GM19043 (cell line): ENCODE results near the gene WNK3.
A peak's percentile ranks its signal among the peaks of the same experiment; 100 is the strongest.

Source experiments
- ATAC-seq: cut with Tn5 transposase; IDR thresholded peaks from one replicate; pipeline ENCODE4 v1.9.1; 2021; ENCODE audit warnings: low read depth; ENCODE audit not compliant: unreplicated experiment

The WNK3 gene

DNA sequence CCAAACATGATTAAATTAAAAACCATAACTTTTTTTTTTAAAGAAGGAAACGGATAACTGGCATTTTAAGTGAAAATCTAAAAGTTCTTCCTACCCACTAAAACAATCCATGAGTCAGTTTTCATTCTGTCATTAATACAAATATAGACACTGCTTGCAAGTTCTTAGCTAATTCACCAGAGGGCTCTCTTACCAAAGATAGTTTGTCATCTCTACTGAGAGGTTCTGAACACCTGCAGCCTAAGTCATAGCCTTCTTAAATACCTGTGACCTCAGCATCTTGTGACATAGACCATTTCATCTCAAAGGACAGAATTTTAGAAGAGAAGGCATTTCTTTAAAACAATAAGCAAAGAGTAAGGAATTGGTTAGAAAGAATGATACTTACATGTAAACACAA lies 109.5 kb downstream of the WNK3 start:
- no peak for ATAC-seq

GRCh38 chrX:54246866-54247265 lies 111.0 kb downstream of the WNK3 start:
- ATAC-seq, result no peak

- ATAC-seq, result no peak
These were observed 119.3 kb downstream of the WNK3 start for GRCh38 chrX:54238588-54238987.

- ATAC-seq, result no peak
These were observed 120.8 kb downstream of the WNK3 start for GRCh38 chrX:54237014-54237413.

DNA sequence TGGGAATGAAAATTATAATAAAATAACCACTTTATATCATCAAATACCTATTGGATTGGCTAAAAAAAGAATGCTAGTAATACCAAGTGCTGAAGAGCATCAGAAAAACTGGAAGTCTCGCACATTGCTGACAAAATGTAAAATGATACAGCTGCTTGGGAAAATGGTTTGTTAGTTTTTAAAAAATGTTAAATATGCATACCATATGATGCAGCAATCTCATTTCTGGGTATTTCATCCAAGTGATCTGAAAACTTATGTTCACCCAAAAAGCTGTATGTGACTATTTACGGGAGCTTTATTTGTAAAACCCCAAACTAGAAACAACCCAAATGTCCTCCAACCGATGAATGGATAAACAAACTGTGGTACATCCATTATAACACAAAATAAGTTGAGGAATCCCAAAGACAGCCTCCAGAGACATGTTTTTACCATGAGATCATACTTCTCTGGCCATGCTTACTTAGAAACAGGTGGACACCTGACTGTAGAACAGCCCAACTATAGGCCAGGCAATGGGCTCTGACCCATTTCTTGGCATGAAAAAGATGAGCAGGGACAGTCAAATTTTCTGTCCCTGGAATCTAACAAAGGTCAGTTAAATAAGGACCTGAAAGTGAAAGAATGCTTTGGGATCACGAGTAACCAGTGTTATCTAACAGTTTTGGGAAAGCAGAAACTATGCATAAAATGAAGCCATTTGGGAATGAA lies 127.3 kb downstream of the WNK3 start:
- no peak for ATAC-seq

GRCh38 chrX:54223581-54223980 lies 134.3 kb downstream of the WNK3 start:
- no peak for ATAC-seq

DNA sequence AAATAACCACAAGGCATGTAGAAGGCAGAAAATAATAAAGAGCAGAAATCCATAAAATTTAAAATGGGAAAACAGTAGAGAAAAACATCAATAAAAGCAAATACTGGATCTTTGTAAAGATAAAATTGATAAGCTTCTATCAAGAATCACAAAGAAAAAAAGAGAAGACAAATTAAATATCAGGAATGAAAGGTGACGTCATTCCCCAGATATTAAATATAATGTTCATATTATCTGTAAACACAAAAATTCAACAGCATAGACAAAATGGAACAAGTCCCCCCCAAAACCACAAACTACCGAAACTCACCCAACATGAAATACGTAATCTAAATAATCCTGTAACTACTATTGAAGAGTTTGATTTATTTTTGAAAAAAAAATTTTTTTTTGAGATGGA lies 144.2 kb downstream of the WNK3 start:
- no peak for ATAC-seq

GRCh38 chrX:54208531-54208930 lies 149.3 kb downstream of the WNK3 start:
- no peak for ATAC-seq

GRCh38 chrX:54198262-54198661 lies 159.6 kb downstream of the WNK3 start:
- ATAC-seq, result no peak

DNA sequence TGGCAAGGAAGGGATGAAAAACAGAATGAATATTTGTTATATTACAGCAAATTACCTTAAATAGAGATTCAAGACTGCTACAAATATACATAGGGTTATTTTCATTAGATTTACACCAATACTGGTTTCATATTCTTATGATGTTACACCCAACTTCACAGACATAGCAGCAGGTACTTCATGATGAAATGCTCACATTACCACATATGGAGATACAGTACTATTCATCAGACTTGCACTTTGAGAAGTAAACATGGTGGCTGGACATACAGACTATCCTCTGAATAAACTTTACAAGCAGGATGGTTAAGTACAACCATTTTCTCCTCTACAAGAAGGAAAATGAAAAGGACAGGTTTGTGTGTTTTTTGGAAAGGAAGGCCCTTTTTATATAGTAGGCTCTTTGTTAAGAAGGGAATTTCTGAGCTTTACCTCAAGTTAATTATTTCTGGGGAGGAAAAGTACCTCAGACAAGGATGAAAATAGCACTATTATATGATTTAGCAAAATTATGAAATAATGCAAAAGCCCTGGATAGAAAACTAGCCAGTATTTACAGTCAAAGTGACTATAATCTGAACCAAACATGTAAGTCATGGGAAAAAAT lies 162.8 kb downstream of the WNK3 start:
- ATAC-seq, result no peak

DNA sequence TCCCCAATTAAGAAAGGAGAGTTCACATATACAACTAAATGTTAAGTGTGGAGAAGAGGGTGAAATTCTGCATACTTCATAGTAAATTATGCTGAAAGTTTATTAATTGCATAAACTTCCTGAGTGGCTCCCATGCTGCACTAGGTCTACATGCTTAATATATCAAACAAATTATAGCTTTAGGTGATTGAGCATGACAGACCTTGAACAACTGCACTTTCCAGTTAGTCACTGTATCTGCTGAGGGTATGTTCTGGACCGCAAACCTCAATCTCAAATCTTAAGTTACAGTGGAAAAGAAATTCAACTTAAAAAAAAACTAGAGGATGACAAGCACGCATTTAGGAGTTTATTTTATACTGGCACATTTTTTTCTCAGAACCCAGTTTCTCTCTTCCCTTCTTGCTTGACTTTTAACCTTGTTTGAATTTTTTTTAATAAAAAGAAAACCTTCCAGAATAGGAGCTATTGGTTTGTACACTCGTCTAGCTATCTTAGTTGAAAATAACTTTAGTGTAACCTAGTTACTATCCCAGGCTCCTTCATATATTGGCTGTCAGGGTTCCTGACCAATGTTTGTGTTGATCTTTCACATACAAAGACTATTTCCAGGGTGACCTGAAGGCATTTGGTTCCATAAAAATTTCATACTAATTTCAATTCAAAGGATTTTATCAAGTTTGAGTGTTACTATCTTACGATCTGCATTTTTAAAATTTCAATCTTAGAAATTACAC lies 164.6 kb downstream of the WNK3 start:
- no peak for ATAC-seq

GRCh38 chrX:54184474-54184873 lies 173.4 kb downstream of the WNK3 start:
- ATAC-seq, result no peak

DNA sequence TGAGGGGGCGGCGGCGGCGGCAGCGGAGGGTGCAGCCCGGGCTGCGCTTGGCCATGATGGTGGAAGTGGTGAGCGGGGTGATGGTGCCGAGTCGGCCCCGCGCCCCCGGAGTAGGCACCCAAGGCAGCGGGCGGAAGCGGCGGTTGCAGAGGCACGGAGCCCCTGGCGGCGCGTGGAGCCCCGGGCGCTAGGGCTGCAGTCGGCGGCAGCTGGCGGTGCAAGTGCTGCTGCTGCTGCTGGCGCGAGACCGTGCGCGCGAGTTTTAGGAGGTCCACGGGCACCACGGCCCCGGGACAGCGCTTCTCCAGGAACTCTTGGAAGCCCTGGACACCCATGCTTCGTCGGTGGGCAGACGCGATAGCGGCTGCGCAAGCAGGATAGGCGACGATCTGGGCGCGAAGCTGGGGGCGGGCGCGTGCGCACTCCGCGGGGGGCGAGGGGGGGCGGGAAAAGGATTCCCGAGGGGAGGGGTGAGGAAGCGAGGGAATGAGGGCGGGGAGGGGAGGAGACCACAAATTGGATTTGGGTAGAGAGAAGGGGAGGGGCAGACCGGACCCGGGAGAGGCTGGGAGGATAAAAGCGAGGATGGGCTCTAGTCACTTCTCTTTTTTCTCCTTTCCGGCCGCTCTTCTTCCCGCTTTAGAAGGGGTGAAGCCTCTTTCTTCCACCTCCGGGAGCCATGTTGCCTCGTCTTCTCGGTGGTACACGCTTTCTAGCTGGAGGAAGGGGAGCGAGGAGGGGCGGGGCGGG lies 174.8 kb downstream of the WNK3 start, which contains the start of gene FAM120C:
TSS of gene FAM120C (minus strand) at position 391 of the 750 bp plus-strand sequence. CDS start at position 335, 56 bp downstream.
- ATAC-seq, result peak; percentile 24

DNA sequence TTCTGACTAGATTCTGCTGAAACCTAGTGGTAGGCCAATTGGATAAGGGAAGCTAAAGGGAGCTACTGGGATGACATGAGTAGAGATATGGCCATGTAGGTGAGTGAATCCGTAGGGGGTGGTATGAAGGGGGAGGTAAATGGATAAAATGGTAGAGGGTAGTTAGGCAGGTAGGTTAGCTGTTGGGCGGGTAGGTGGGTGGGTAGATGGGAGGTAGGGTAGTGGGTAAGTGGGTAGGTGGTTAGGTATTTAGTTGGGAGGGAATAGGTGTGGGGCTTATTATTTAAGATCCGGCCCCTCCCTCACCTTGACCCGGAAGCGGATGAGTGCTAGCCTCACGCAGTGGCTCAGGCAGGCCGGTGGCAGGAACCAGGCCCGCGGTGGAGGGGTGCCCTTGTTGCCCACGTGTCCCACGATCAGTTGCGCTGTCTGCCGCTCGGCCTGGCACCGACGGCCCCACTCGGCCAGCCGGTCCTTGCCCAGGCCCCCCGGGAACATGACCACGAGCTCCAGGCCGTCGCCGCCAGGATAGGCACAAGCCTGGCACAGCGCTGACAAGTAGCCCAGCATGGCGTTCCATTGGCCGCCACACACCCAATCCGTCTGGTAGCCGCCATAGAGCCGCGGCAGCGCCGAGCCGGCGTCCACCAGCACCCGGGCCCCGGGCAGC lies 175.5 kb downstream of the WNK3 start:
- ATAC-seq, result peak; percentile 61

GRCh38 chrX:54181202-54181953 lies 176.5 kb downstream of the WNK3 start:
- no peak for ATAC-seq

- no peak for ATAC-seq
These were observed 177.4 kb downstream of the WNK3 start for GRCh38 chrX:54180403-54180802.

GRCh38 chrX:54178100-54178940 lies 179.5 kb downstream of the WNK3 start:
- no peak for ATAC-seq

- ATAC-seq, result no peak
These were observed 180.5 kb downstream of the WNK3 start for GRCh38 chrX:54177306-54177705.

- no peak for ATAC-seq
These were observed 184.1 kb downstream of the WNK3 start for GRCh38 chrX:54173791-54174190.
